Measurements from ENCODE around the gene TPD52L1. TPM values are rescaled to one million over a fixed set of nuclear protein-coding genes. Genes with fewer than 3 reads are reported as not detected.

TPD52L1 gene
- total and polyA plus RNA-seq, 2 donors (not counting 3 experiments of a cell fraction or from before 2014, with no cell fraction given), result 0.29 to 0.37 TPM

GRCh38 chr6:125222531-125223455 is 69.2 kb downstream of the TPD52L1 start:
- Histone ChIP-seq H3K79me2 (ENCODE audit: control insufficient read depth, insufficient read depth, low read length) (no peaks in the 10 kb centered on the region), H3K4me3 (replicated peaks in 1 of 3; ENCODE audit: insufficient read depth in 1 of 3, low read depth in 1 of 3, low read length in 3 of 3) (no peak overlapping the region), H3K9ac (replicated peaks; ENCODE audit: extremely low read depth, insufficient read depth, low read length) (no peak overlapping the region), H4K20me1 (replicated peaks; ENCODE audit: control insufficient read depth, extremely low read depth, insufficient read depth, low read length) (no peaks in the 10 kb centered on the region), H3K9me1 (replicated peaks; ENCODE audit: control insufficient read depth, extremely low read depth, insufficient read depth, low read length) (no peaks in the 10 kb centered on the region), H3K27ac (ENCODE audit: insufficient read depth, low read depth, low read length) (no peak overlapping the region), H3K4me1 (ENCODE audit: control insufficient read depth, extremely low read depth, insufficient read depth, low read length) (no peaks in the 10 kb centered on the region), H3K4me2 (ENCODE audit: insufficient read depth, low read length) (no peak overlapping the region), H3K36me3 (ENCODE audit: control insufficient read depth in 2 of 2, extremely low read depth in 1 of 2, insufficient read depth in 2 of 2, low read length in 2 of 2) (no peaks in the 10 kb centered on the region), H2AFZ (ENCODE audit: low read depth, low read length) (no peak overlapping the region), H3K9me3 (replicated peaks; ENCODE audit: control insufficient read depth, insufficient read depth, low read length) (no peaks in the 10 kb centered on the region), H3K27me3 (ENCODE audit: control insufficient read depth in 2 of 2, insufficient read depth in 2 of 2, low read length in 2 of 2) (no peaks in the 10 kb centered on the region)
- dilution Hi-C loops (cut with MboI; ENCODE audit: extremely low pct_ligation_motif_present, low sequenced_read_pairs), result no loop called here
- DNase-seq (ENCODE audit: low read depth, low spot score) (no peak), FAIRE-seq (no peak)
- ChIA-PET CTCF (interaction anchor here (0.7 kb wide), 1 partner anchor 30 kb away, joined by 3 read pairs; no protein-coding TSS in a partner anchor), POLR2A (no interaction called here)
- intact Hi-C loops (cut with micrococcal nuclease), result no loop called here
- no peak for TF ChIP-seq EZH2 (IDR thresholded peaks at IDR 0.05; ENCODE audit: borderline replicate concordance, low read depth, low read length, severe bottlenecking)
- TF ChIP-seq POLR2A (IDR thresholded peaks at IDR 0.05; ENCODE audit: low read depth, low read length), result no peak
- no peak for TF ChIP-seq MYC (IDR thresholded peaks at IDR 0.05; ENCODE audit: low read depth, low read length)
- TF ChIP-seq MAX (IDR thresholded peaks at IDR 0.05; ENCODE audit: insufficient read depth, insufficient read length), result no peak
- no peak for TF ChIP-seq FOS (IDR thresholded peaks at IDR 0.05; ENCODE audit: borderline replicate concordance, insufficient read depth, low read length)
- no peak for TF ChIP-seq POLR2AphosphoS5 (IDR thresholded peaks at IDR 0.05; ENCODE audit: insufficient read depth, low read depth, low read length)
- no peak for TF ChIP-seq JUN (IDR thresholded peaks at IDR 0.05; ENCODE audit: borderline replicate concordance, insufficient read depth, insufficient read length, low read depth)
- TF ChIP-seq GATA2 (IDR thresholded peaks at IDR 0.05; ENCODE audit: insufficient read depth, insufficient read length, low read depth, low read length), result no peak
- no peak for TF ChIP-seq CTCF (IDR thresholded peaks at IDR 0.05; ENCODE audit: extremely low read depth in 1 of 2, insufficient read depth in 1 of 2, low read depth in 1 of 2, low read length in 2 of 2)
- no TSS peak for BruUV-seq (replicated peaks)

Data from endothelial cell of umbilical vein (primary cell).